GM12864 (cell line): Measurements from ENCODE around the gene TBCCD1.

Experiments
- DNase-seq: peaks from one replicate; pipeline ENCODE4 v3.0.0-alpha.2; 2011; ENCODE audit warnings: low read depth
- H3K4me3 ChIP-seq: 2 replicates; pipeline ENCODE4 v1.5.1; 2011; ENCODE audit warnings: mild to moderate bottlenecking, low read depth, low read length, control low read depth
- CTCF ChIP-seq: IDR thresholded peaks from 2 replicates; pipeline ENCODE4 v1.5.1; 2011; ENCODE audit warnings: low read depth, mild to moderate bottlenecking, moderate library complexity, low read length, control low read depth, inconsistent platforms; ENCODE audit errors: missing control alignments

Gene TBCCD1

GRCh38 chr3:186603159-186603558 lies 36.0 kb upstream of the TBCCD1 start:
- no peak for DNase-seq
- no peak for TF ChIP-seq CTCF
- no peak overlapping the region for H3K4me3 ChIP-seq

DNA sequence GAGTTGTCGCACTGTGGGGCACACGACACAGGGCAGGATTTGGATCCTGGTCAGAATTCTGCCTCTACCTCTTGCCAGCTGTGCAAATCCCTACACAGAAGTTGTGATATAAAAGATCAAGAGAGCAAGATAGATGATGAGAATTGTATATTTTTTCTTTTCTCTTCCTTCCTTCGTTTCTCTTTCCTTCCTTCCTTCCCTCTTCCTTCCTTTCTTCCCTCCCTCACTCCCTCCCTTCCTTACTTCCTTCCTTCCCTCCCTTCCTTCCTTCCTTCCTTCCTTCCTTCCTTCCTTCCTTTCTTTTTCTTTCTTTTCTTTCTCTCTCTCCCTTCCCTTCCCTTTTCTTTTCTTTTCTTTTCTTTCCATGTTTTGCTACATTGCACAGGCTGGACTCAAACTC lies 33.8 kb upstream of the TBCCD1 start:
- no peak for TF ChIP-seq CTCF

DNA sequence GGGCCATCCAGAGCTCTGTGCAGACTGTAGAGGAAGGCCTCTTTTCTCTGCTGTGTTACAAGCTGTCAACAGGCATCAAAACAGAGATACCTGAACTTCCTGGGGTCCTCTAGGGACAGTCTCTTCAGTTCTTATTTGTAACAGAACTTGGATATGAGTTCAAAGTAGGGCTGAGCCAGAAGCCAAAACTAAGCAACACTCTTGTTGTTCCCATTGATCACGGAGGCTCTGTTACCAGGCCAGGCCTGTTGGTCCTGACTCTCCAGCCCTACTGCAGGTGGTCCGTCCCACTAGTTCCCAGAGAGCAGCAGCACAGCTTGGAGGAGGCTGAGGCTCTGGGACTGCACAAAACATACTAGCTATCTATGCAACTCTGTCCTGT lies 32.6 kb upstream of the TBCCD1 start:
- no peak for TF ChIP-seq CTCF
- H3K4me3 ChIP-seq = no peak overlapping the region
- no peak for DNase-seq

More for the DNA sequence above, 33.8 kb upstream of the TBCCD1 start:
- H3K4me3 ChIP-seq = no peak overlapping the region
- no peak for DNase-seq

- H3K4me3 ChIP-seq = no peak overlapping the region
- DNase-seq = no peak
- TF ChIP-seq CTCF = no peak
Observed at GRCh38 chr3:186599142-186599784, 32.1 kb upstream of the TBCCD1 start.

- H3K4me3 ChIP-seq = no peak overlapping the region
- DNase-seq = no peak
- no peak for TF ChIP-seq CTCF
Observed at GRCh38 chr3:186598794-186599141, 31.6 kb upstream of the TBCCD1 start.

GRCh38 chr3:186598108-186598784 lies 31.1 kb upstream of the TBCCD1 start:
- no peak overlapping the region for H3K4me3 ChIP-seq
- no peak for DNase-seq
- TF ChIP-seq CTCF = no peak
